ENCODE measurements around the gene DDX20. TPM values are rescaled to one million over a fixed set of nuclear protein-coding genes. Genes with fewer than 3 reads are reported as not detected.

The DDX20 gene, protein sequence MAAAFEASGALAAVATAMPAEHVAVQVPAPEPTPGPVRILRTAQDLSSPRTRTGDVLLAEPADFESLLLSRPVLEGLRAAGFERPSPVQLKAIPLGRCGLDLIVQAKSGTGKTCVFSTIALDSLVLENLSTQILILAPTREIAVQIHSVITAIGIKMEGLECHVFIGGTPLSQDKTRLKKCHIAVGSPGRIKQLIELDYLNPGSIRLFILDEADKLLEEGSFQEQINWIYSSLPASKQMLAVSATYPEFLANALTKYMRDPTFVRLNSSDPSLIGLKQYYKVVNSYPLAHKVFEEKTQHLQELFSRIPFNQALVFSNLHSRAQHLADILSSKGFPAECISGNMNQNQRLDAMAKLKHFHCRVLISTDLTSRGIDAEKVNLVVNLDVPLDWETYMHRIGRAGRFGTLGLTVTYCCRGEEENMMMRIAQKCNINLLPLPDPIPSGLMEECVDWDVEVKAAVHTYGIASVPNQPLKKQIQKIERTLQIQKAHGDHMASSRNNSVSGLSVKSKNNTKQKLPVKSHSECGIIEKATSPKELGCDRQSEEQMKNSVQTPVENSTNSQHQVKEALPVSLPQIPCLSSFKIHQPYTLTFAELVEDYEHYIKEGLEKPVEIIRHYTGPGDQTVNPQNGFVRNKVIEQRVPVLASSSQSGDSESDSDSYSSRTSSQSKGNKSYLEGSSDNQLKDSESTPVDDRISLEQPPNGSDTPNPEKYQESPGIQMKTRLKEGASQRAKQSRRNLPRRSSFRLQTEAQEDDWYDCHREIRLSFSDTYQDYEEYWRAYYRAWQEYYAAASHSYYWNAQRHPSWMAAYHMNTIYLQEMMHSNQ
- 8.0 to 10.0 TPM (median 8.7 TPM) in 5 replicates for total RNA-seq (2022; extraction: Qiagen RNA extraction)

DNA sequence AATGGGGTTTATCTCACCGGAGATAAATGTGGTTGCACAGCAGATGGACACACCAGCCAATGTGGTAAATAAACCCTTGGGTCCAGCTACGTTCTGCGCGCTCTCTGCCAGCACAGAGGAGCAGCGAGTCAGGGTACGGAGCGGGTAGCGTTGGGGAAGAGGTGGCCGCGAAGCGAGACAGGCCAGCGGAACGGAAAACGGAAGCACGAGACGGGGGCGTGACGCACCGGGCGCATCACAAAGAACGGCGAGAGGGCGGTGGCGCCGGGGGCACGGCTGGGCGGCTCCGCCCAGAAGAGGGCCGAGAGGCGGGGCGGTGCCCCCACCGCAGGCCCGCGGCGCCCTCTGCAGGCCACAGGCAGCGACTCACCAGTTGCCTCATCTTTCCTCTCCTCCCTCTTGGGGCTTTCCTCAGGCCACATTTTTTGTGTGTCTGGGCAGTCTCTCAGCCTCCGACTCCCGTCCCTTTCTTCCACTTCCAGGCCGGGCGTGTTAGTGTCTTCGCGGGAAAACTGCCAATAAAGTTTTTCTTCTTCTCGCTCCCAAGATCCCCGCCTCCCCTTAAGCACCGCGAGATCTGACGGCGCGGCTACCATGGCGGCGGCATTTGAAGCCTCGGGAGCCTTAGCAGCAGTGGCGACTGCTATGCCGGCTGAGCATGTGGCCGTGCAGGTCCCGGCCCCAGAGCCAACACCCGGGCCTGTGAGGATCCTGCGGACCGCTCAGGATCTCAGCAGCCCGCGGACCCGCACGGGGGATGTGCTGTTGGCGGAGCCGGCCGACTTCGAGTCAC, at the start of gene DDX20:
TSS of gene DDX20 (plus strand) at position 571 of the 793 bp plus-strand sequence. CDS start at position 595, 24 bp downstream.

DNA sequence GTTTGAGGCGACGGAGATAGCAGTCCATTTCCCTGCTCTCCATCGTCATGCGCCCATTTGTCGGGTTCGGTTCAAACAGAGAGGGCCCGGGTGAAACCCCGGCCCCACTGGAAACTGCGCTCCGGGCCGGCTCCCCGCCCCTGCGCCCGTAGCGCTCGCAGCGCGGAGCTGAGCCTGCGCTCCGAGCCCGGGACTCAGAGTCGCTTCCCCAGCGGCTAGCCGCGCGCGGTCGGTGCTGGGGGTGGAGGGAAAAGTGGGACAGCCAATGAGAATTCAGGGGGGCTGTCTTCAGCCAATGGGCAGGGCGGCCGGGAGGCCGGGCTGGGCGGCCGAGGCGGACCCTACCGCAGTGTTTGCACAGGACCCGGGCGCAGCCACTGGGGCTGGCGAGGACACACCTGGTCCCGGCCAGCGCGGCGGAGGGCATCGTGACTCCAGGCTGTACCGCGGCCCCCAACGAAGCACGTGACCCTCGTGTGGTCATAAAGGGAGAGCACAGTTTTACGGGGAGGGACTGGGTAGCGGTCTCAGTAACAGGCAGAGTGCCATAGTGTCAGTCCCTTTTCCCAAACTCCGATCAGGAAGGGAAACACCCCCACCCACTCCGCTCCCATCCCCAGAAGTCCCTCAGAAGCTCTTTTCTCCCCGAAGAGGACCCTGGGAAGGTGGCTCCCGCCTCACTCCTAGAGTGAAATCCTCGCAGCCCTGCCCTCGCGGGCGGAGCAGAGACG, 16.3 kb upstream of the DDX20 start, which contains the start of gene INKA2:
TSS of gene INKA2 (minus strand) at position 202 of the 731 bp plus-strand sequence. CDS start at position 49, 153 bp downstream.

Other genes starting within 250 kb of the DDX20 start
- gene RAP1A, start 136.1 kb upstream of the DDX20 start, total RNA-seq (2022; extraction: Qiagen RNA extraction) = 23.9 to 37.3 TPM (median 24.9 TPM) in 5 replicates
- gene INKA2, start 16.5 kb upstream of the DDX20 start, total RNA-seq (2022; extraction: Qiagen RNA extraction) = 1.5 to 2.9 TPM (median 1.9 TPM) in 5 replicates
- 0.01 to 0.05 TPM (median 0.05 TPM) in 3 of 5 replicates, not detected in the others for gene KCND3, start 233.8 kb downstream of the DDX20 start, total RNA-seq (2022; extraction: Qiagen RNA extraction)

Data from A549 treated with CORT108297 at 1 μM for 4 hours (cell line).